Aorta (tissue), 5 donors: ENCODE results near the gene LAIR2. TPM values are rescaled to one million over a fixed set of nuclear protein-coding genes. Genes with fewer than 3 reads are reported as not detected.

Source experiments
- ATAC-seq: fragments of 200-7000 bp; cut with Tn5 transposase; one replicate; pipeline ENCODE4 v1.9.1; 2022; ENCODE audit warnings: moderate library complexity; ENCODE audit not compliant: low FRiP score
- DNase-seq, 2 donors: peaks; one replicate each; pipeline ENCODE4 v3.0.0-alpha.2; 2020
- H3K27ac ChIP-seq, 2 donors: one replicate each; pipeline ENCODE4 v1.5.1; 2013; ENCODE audit warnings: low read length in 2 of 2, mild to moderate bottlenecking in 2 of 2, moderate library complexity in 2 of 2, control low read depth in 1 of 2, inconsistent platforms in 1 of 2, low read depth in 1 of 2
- H3K27me3 ChIP-seq, 2 donors: one replicate each; pipeline ENCODE4 v1.6.1; 2013; ENCODE audit warnings: control low read depth in 1 of 2, low read length in 1 of 2, mild to moderate bottlenecking in 1 of 2, moderate library complexity in 1 of 2; ENCODE audit not compliant: insufficient read depth in 2 of 2, control insufficient read depth in 1 of 2
- H3K36me3 ChIP-seq, 2 donors: one replicate each; pipeline ENCODE4 v1.6.1; 2013; ENCODE audit warnings: control low read depth in 1 of 2, low read length in 1 of 2, mild to moderate bottlenecking in 1 of 2; ENCODE audit not compliant: insufficient read depth in 2 of 2, control insufficient read depth in 1 of 2
- H3K4me1 ChIP-seq, 2 donors: one replicate each; pipeline ENCODE4 v1.6.1; 2013; ENCODE audit warnings: low read length in 2 of 2, control low read depth in 1 of 2, mild to moderate bottlenecking in 1 of 2, moderate library complexity in 1 of 2; ENCODE audit not compliant: insufficient read depth in 2 of 2, control insufficient read depth in 1 of 2
- H3K4me3 ChIP-seq, 2 donors: one replicate each; pipeline ENCODE4 v1.5.1; 2013; ENCODE audit warnings: low read length in 2 of 2, control low read depth in 1 of 2, mild to moderate bottlenecking in 1 of 2
- H3K9me3 ChIP-seq: one replicate; pipeline ENCODE4 v1.6.1; 2013; ENCODE audit warnings: mild to moderate bottlenecking, low read length; ENCODE audit not compliant: control insufficient read depth
- WGBS, 2 donors: extraction: QIAGEN DNeasy Blood & Tissue Kit; methylation state at CpG; one replicate each; pipeline ENCODE4 v1.1.7; 2013; 5-methylcytosine and 5-hydroxymethylcytosine counted together
- intact Hi-C, 2 donors: fragments of 100-400 bp; cut with DNase I; formaldehyde crosslinking; loops; one replicate each; pipeline versions ENCODE4 v1.14.2 to v1.15.0; 2022
- polyA plus RNA-seq, 2 donors: library from polyadenylated mRNA; stranded (reverse); fragments of 200-250 nt; gene quantifications; one replicate each; pipeline ENCODE4 v1.2.3, GENCODE V29; 2013
- total RNA-seq, 2 donors: library from RNA; stranded (reverse); fragmentation: NEBNext Ultra II Directional; extraction: Animal tissue kit (Norgen Biotek cat#: 25700); gene quantifications; one replicate each; pipeline ENCODE4 v1.2.1, GENCODE V29; 2021
- donor health status: healthy with polysubstance abuse.
- donor health status: Bipolar disorder and iron deficiency.
- donor health status: DM: no; HTN: no; CAD: no.
- donor health status: DM: no; HTN: no; CAD: no.
- donor health status: DM: yes; HTN: yes; CAD: no.

LAIR2 gene
- total and polyA plus RNA-seq, 4 donors, result 0.52 to 2.4 TPM; not detected in 2

GRCh38 chr19:54517483-54517882, 14.9 kb downstream of the LAIR2 start:
- H3K9me3 ChIP-seq, result peaks cover 2% of the 10 kb centered on the region
- H3K36me3 ChIP-seq, result no peaks in the 10 kb centered on the region
- ATAC-seq (no peak), DNase-seq (peak in 1 of 2 donors; percentile 58)
- H3K27me3 ChIP-seq, result no peaks in the 10 kb centered on the region
- intact Hi-C loops, result no loop called here
- no peak overlapping the region for H3K4me3 ChIP-seq
- no peak overlapping the region for H3K27ac ChIP-seq
- 1 to 2% methylated on average over 4 of the region's 4 CpGs for WGBS, 2 donors
- H3K4me1 ChIP-seq, result no peaks in the 10 kb centered on the region

DNA sequence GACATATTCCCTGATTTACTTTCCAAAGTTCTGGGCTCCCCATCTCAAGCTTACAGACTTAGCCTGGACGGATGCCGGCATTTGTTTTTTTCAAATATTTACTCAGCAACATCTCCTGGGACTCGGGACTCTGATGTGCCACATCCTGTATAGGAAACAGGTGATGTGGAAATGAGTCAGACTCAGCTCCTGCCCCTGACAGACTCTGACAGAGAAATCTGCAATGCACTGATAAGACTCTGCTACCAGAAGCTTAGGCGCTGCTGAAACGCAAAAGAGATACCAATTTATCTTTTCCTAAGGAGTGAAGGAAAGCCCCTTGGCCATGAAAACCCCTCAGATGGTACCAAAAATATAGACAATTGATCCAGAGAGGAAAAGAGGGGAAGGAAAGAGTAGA, 16.2 kb downstream of the LAIR2 start:
- H3K36me3 ChIP-seq, result no peaks in the 10 kb centered on the region
- 72 to 73% methylated on average over 5 of the region's 5 CpGs for WGBS, 2 donors
- no peaks in the 10 kb centered on the region for H3K27me3 ChIP-seq
- H3K9me3 ChIP-seq, result no peaks in the 10 kb centered on the region
- intact Hi-C loops, result no loop called here
- no peaks in the 10 kb centered on the region for H3K4me1 ChIP-seq
- no peak for ATAC-seq
- H3K27ac ChIP-seq, result no peak overlapping the region
- no peak for DNase-seq
- no peak overlapping the region for H3K4me3 ChIP-seq

DNA sequence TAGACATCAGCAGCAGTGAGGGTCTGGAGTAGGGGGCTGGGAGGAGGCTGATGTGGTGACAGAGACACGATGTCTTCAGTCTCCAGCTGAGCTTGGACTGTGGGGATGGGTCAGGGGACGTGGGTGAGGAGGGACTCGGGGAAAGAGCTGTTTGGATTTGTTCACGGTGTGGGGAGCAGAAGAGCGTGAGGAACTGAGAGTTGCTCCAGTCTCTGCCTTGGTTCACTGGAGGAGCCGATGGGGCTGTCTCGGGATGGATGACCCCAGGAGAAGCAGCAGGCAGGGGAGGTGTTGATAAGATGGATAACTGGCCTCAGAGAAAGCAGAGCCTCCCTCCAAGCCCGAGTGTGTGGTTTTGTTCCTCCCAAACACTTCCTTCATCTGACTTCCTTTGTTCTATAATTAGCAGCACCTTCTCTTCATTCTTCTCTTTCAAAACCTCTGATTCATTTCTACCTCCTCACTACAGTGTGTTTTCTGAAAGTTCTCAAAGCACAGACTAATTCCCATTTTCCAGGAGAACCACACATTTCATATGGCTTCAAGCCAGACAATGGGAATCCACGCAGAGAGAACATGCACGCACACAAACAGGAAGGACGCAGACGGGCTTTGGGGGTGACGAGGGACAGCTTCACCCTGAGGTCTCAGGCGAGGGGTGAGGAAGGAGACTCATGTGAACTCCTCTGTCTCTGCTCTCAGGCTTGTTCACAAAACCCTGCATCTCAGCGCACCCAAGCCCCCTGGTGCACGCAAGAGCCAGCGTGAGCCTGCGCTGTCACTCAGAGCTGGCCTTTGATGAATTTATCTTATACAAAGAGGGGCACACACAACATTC, 18.6 kb downstream of the LAIR2 start:
- no peaks in the 10 kb centered on the region for H3K36me3 ChIP-seq
- no peak overlapping the region for H3K27ac ChIP-seq
- no peak overlapping the region for H3K4me3 ChIP-seq
- no peaks in the 10 kb centered on the region for H3K27me3 ChIP-seq
- 63% methylated on average over 17 to 18 of the region's 18 CpGs for WGBS, 2 donors
- intact Hi-C loops, result no loop called here
- no peaks in the 10 kb centered on the region for H3K9me3 ChIP-seq
- DNase-seq (no peak), ATAC-seq (no peak)
- H3K4me1 ChIP-seq, result no peaks in the 10 kb centered on the region

DNA sequence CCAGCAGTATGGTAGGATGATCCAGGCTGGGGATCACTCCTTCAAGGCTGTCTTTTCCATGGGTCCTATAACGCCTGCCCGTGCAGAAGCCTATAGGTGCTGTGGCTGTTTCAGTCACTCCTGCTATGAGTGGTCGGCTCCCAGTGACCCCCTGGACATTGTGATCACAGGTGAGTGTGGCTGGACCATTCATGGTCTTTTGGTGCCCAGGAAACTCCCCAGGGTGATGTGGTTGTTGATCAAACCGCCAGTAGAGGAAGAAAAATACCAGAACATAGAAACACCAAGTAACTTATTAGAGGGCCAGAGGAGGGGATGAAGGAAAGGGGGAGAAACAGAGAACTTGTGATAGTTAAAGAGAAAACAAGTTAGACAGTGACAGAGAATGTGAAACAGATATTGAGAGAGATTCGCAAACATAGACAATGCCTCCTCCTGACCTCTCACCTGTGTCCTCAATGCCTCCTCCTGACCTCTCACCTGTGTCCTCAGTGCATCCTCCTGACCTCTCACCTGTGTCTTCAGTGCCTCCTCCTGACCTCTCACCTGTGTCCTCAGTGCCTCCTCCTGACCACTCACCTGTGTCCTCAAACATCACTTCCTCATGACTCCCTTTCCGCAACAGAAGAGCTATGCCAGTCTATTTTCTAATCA, 19.4 kb downstream of the LAIR2 start:
- no peak overlapping the region for H3K4me3 ChIP-seq
- intact Hi-C loops, result no loop called here
- H3K27me3 ChIP-seq, result no peaks in the 10 kb centered on the region
- 75 to 80% methylated on average over 6 of the region's 6 CpGs for WGBS, 2 donors
- no peak for ATAC-seq
- DNase-seq, result no peak
- H3K36me3 ChIP-seq, result no peaks in the 10 kb centered on the region
- no peak overlapping the region for H3K27ac ChIP-seq
- H3K4me1 ChIP-seq, result no peaks in the 10 kb centered on the region
- peaks cover 1% of the 10 kb centered on the region for H3K9me3 ChIP-seq

GRCh38 chr19:54523403-54523802, 20.8 kb downstream of the LAIR2 start:
- ATAC-seq (no peak), DNase-seq (no peak)
- Histone ChIP-seq H3K27ac (no peak overlapping the region), H3K4me3 (no peak overlapping the region), H3K36me3 (no peaks in the 10 kb centered on the region), H3K9me3 (peaks cover 1% of the 10 kb centered on the region), H3K4me1 (no peaks in the 10 kb centered on the region), H3K27me3 (no peaks in the 10 kb centered on the region)
- WGBS, 2 donors, result 72 to 78% methylated on average over 5 of the region's 5 CpGs
- intact Hi-C loops, result no loop called here

- H3K27me3 ChIP-seq, result no peaks in the 10 kb centered on the region
- 73 to 74% methylated on average over 5 of the region's 5 CpGs for WGBS, 2 donors
Measured at GRCh38 chr19:54525636-54526035, 23.0 kb downstream of the LAIR2 start.

GRCh38 chr19:54526972-54527371, 24.3 kb downstream of the LAIR2 start:
- Histone ChIP-seq H3K27me3 (no peaks in the 10 kb centered on the region), H3K4me1 (no peaks in the 10 kb centered on the region), H3K4me3 (no peak overlapping the region), H3K36me3 (no peaks in the 10 kb centered on the region), H3K27ac (no peak overlapping the region), H3K9me3 (peaks cover 1% of the 10 kb centered on the region)
- intact Hi-C loops, result no loop called here
- DNase-seq, result no peak
- no peak for ATAC-seq
- WGBS, 2 donors, result 88 to 90% methylated on average over 26 of the region's 26 CpGs

More at GRCh38 chr19:54525636-54526035, 23.0 kb downstream of the LAIR2 start:
- ATAC-seq, result no peak
- Histone ChIP-seq H3K9me3 (peaks cover 1% of the 10 kb centered on the region), H3K4me1 (no peaks in the 10 kb centered on the region), H3K4me3 (no peak overlapping the region), H3K36me3 (no peaks in the 10 kb centered on the region), H3K27ac (no peak overlapping the region)
- no peak for DNase-seq
- intact Hi-C loops, result no loop called here

DNA sequence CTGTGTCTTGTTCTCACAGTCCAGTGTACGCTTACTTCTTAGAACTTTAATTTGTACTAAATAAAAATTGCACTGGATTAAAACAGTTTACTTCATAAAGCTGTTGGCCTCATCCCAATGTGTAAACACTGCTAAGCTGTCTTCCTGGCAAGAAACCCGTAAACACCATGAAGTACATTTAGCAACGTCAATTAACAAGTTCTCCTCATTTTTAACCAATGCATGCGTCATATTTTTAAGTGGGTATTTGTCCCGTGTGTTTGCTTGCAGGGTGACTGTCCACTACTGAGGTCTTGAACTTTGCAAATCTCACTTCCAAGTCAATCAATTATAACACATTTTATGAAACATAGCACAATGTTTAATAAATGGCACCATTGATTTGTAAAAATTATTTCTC, 28.2 kb downstream of the LAIR2 start:
- 78 to 81% methylated on average over 5 of the region's 5 CpGs for WGBS, 2 donors
- no peak overlapping the region for H3K4me3 ChIP-seq
- no peaks in the 10 kb centered on the region for H3K27me3 ChIP-seq
- peaks cover 1% of the 10 kb centered on the region for H3K9me3 ChIP-seq
- DNase-seq, result no peak
- no peak overlapping the region for H3K27ac ChIP-seq
- ATAC-seq, result no peak
- no peaks in the 10 kb centered on the region for H3K4me1 ChIP-seq
- intact Hi-C loops, result no loop called here
- no peaks in the 10 kb centered on the region for H3K36me3 ChIP-seq

DNA sequence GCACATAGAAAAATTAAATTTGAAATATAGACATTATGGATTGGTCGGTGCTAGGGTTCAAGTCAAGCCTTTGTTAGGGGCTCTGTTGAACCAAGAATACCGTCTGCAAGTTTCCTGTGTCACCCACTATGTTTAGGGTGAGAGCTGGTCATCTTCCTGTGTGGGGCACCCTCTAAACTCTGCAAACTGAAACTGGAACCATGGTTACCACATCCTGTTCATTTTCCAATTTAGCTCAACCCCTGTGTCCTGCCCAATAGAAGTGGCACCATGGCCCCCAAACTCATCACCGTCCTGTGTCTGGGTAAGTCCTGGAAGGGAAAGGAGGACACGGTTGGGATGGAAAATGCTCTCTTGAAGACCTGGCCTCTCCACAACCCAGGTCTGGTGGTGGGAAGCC, 29.9 kb downstream of the LAIR2 start:
- Histone ChIP-seq H3K4me3 (no peak overlapping the region), H3K4me1 (no peaks in the 10 kb centered on the region), H3K36me3 (no peaks in the 10 kb centered on the region), H3K9me3 (no peaks in the 10 kb centered on the region), H3K27ac (no peak overlapping the region), H3K27me3 (no peaks in the 10 kb centered on the region)
- no peak for ATAC-seq
- intact Hi-C loops, result no loop called here
- 74 to 75% methylated on average over 4 of the region's 4 CpGs for WGBS, 2 donors
- no peak for DNase-seq
